HG03457 (cell line): ENCODE measurements around the gene GHR.

Experiments used
- ATAC-seq: cut with Tn5 transposase; IDR thresholded peaks from one replicate; pipeline ENCODE4 v1.9.1; 2021; ENCODE audit warnings: moderate number of reproducible peaks; ENCODE audit not compliant: unreplicated experiment

Gene GHR

DNA sequence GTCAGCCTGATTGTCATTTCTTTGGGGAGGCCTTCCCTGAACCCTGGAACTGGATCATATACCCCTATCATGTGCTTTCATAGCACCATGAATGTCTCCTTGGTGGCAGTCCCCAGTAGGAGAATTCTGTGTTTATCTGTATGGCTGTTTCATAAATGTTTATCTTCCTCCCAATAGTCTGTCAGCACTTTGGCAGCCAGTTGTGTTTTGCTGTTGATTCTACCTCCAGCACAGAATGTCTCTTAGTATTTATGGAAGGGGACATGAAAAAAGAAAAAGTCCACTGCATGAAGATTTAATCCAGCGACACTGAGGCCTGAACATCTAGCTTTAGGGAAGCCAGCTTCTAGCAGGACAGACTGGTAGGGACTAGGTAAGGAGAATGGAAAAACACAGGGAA lies 38.3 kb downstream of the GHR start:
- ATAC-seq: no peak

DNA sequence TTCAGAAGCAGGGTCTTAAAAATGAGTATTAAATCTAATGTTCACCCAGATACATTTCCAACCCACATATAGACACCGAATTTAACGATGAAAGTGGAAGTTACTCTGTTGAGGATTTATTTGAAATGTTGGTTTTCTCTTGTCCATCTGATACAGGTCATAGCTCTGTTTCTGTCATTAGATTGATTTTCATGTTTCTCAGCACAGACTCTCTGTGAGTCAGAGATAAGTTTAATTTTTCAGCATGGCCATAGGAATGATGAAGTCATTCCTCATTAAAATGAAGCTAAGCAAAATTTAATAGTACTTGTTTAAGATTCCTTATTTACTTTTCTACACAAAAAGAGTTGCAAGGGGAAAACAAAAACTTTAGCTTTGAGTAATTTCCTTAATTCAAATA lies 38.8 kb downstream of the GHR start:
- ATAC-seq: no peak

- no peak for ATAC-seq
Observed at GRCh38 chr5:42467572-42467971, 44.3 kb downstream of the GHR start.

GRCh38 chr5:42467981-42468524 lies 44.8 kb downstream of the GHR start:
- ATAC-seq: no peak

DNA sequence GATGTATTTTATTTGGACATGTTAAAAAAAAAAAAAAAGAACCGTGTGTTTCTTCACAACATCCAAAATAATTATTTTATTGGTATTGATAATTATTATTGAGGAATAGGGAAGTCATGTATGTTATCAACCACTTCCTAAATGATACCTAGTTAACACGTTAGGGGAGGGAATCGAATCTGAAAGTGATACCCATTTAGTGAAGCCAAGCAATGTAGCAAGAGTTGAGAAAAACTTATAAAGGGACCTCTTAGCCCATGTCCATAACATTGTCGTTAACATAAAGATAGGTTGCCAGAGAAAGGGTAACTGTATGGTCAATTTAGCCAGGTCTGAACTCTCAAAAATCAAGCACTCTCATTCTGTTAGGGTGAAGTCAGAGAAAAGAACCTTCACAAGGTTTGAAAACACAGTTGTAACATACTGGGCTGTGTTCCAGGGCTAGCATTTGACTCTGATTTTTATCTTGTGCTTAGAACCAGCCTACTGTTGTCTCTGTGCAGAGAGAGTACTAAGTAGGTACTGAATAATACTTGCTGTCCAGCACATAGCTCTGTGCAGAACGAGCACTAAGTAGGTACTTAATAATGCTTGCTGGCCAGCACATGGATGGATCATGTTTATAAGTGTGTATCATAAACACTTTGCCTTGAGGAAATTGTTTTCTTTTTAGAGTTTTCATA lies 60.4 kb downstream of the GHR start:
- peak; percentile 95 for ATAC-seq

GRCh38 chr5:42487077-42487476 lies 63.8 kb downstream of the GHR start:
- ATAC-seq: no peak

- ATAC-seq: no peak
Observed at GRCh38 chr5:42487821-42488220, 64.6 kb downstream of the GHR start.

GRCh38 chr5:42490831-42491230 lies 67.6 kb downstream of the GHR start:
- no peak for ATAC-seq

GRCh38 chr5:42491699-42492098 lies 68.5 kb downstream of the GHR start:
- no peak for ATAC-seq

DNA sequence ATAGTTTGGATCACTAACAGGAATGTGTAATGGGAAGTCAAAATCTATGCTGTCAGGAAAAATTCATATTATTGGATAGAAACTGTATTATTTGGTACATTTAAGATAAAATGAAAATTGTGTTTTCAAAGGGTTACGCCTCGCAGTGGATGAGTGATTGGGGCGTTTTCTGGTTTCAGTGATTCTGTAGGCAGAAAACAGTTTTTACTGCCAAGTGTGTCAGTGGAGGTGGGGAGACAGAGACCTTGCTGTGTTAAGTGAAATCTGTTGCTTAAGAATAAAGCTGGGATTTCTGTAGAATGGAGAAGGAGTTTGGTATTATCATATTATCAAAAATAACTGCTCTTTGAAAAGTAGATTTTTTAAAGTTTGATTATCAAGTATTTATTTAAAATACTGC lies 69.7 kb downstream of the GHR start:
- ATAC-seq: no peak

DNA sequence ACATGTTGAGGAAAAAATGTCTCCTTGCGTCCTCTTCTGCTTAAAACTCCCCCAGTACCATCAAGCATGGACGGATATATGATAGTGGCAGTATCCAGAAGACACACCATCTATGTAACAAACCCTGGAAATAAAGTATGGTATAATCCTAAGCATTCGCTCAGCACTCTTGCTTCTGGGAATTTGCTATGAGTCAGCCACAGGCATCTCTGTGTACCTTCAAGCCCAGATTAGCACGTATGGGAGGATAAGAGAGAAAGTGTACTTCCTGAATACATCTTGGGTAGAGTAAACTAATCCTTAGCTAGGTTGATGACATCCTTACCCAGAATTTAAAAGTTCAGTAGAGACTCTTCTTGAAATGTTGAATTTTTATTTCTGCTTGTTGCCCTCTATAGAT lies 71.2 kb downstream of the GHR start:
- no peak for ATAC-seq

GRCh38 chr5:42495914-42496313 lies 72.7 kb downstream of the GHR start:
- no peak for ATAC-seq

GRCh38 chr5:42496397-42497156 lies 73.3 kb downstream of the GHR start:
- ATAC-seq: no peak

- ATAC-seq: no peak
Observed at GRCh38 chr5:42498000-42498399, 74.8 kb downstream of the GHR start.

DNA sequence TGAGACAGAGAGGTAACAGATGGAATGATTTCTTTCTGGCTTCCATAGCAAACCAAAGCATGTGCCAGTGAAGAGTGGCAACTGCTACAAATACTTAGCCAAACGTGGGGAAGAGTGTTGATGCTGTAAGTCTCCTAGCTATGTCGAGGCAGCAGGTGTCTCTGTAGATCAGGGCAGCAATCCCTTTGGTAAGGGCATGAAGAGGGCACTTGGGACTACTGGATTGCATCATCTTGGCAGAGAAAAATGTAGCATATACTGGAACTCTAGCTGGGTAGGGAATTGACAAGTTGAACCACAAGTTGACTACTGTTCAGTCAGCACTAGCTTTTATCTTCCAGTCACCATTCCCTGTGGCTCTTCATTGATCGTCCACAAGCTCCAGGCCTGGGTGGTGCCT lies 75.8 kb downstream of the GHR start:
- ATAC-seq: no peak

- ATAC-seq: no peak
Observed at GRCh38 chr5:42500003-42500599, 76.9 kb downstream of the GHR start.

DNA sequence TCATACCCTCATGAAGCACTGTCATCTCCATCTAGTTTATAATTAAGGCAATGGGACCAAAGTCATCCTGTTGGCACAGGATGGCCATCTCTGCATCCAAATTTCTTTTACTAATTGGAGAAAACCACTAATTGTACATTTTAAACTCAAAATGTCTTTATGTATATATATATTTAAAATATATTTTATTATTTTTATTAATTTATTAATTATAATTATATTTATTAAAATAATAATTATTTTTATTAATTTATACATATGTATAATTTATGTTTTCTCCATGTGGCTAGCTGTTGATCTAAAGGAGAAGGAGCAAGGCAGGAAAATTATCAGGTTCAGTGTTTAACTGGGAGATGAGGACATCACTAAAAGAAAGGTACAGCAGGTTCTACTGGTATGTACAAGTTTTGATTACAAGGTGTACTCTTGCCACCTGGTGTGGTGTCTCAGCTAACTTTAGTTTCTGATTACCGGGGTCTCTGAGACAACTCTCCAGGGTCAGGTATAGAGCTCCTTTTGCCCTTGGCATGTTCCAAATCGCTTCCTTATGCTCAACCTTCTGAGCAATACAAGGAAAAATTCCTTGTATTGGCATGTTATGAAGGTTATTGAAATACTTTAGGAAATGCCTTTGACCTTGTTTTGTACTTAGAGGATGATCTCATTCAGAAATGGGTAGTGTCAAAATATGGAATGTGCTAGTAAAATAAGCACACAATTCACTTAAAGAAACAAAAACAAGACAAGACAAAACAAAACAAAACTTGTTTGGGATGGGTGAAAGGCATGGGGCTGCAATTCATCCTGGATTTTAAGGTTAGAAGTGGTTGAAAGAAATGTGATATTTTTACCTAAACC lies 79.6 kb downstream of the GHR start:
- no peak for ATAC-seq

- ATAC-seq: no peak
Observed at GRCh38 chr5:42506662-42507061, 83.4 kb downstream of the GHR start.

DNA sequence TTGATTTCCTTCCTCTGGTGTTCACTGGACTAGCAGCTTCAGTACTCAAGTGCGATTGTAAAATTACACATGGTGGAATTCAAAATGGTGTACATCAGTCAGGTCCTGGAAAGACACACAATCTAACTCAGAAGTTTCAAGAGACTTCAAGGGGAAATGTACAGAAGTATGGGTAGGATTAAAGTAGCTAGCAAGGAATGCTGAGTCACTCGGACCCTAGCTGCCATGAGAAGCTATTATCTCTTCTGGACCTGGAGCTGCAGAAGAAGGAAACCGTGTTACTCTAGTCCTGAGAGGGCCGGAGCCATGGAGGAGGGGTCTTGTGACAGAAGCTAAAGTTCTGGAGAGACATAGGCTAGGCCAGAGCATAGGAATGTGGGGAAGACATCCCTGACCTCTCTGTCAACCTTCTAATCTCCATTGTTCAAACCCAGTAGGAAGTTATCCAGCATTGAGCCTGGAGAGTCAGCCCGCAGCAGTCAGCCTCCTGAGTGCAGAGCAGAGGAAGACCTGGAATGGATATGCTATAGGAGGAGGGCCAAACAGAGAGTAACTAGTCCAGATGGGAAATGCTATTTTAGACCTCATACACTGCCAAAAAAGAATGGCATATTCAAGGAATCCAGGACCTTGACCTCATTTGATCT lies 84.3 kb downstream of the GHR start:
- no peak for ATAC-seq

- ATAC-seq: no peak
Observed at GRCh38 chr5:42513246-42513645, 90.0 kb downstream of the GHR start.

DNA sequence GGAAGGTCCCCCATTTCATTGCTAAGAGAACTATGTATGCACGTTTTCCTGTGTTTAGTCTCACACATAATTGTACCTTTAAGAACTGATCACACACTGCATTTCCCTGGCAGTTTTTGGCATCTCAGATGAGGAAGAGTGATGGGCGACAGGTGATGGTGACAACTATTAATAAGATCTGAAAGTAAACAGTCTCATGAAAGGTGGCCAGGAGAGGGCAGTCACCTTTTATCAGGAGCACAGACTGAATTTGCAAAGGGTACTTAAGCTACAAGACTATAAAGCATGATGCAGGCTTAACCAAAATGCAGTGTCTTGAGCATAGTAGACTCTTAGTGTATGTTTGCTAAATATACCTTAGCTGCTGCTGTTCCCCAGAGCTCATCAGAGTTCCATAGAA lies 91.5 kb downstream of the GHR start:
- no peak for ATAC-seq
